ENCODE results near the gene WDTC1.

Gene WDTC1

GRCh38 chr1:27314737-27315136, 80.3 kb downstream of the WDTC1 start:
- no peaks in the 10 kb centered on the region for H3K79me2 ChIP-seq
- no peaks in the 10 kb centered on the region for H3K9me3 ChIP-seq (ENCODE audit: control insufficient read depth, low read length)
- H2AFZ ChIP-seq = no peak overlapping the region
- H3K9ac ChIP-seq = no peak overlapping the region
- no peak overlapping the region for H3K27ac ChIP-seq
- no peaks in the 10 kb centered on the region for H3K36me3 ChIP-seq (ENCODE audit: control insufficient read depth, insufficient read depth, low read length)
- no peak overlapping the region for H3K4me3 ChIP-seq (ENCODE audit: low read depth, low read length)
- H3K4me1 ChIP-seq = no peaks in the 10 kb centered on the region
- TF ChIP-seq CTCF (IDR thresholded peaks at IDR 0.05) = no peak
- H3K27me3 ChIP-seq (ENCODE audit: control insufficient read depth, insufficient read depth, low read length) = no peaks in the 10 kb centered on the region
- no peak overlapping the region for H3K4me2 ChIP-seq (ENCODE audit: low read length)

DNA sequence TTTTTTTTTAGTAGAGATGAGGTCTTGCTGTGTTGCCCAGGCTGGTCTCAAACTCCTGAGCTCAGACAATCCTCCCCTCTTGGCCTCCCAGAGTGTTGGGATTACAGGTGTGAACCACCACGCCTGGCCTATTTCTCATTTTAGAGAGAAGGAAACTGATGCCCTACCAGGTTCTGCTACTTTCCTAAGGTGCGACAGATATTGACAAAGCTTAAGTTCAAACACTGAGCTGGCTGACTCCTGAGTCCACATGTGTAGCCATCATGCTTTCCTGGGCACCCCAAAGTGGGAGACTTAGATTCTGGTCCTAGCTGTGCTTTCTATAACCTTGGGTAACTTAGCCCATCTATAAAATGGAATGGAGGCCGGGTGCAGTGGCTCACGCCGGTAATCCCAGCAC, 82.4 kb downstream of the WDTC1 start:
- H3K4me3 ChIP-seq (ENCODE audit: low read depth, low read length) = no peak overlapping the region
- no peak for TF ChIP-seq CTCF (IDR thresholded peaks at IDR 0.05)
- no peaks in the 10 kb centered on the region for H3K27me3 ChIP-seq (ENCODE audit: control insufficient read depth, insufficient read depth, low read length)
- H3K9ac ChIP-seq = no peak overlapping the region
- H3K4me2 ChIP-seq (ENCODE audit: low read length) = no peak overlapping the region
- no peaks in the 10 kb centered on the region for H3K79me2 ChIP-seq
- no peak overlapping the region for H3K27ac ChIP-seq
- H3K4me1 ChIP-seq = no peaks in the 10 kb centered on the region
- no peak overlapping the region for H2AFZ ChIP-seq
- no peaks in the 10 kb centered on the region for H3K36me3 ChIP-seq (ENCODE audit: control insufficient read depth, insufficient read depth, low read length)
- H3K9me3 ChIP-seq (ENCODE audit: control insufficient read depth, low read length) = no peaks in the 10 kb centered on the region

GRCh38 chr1:27318136-27318535, 83.7 kb downstream of the WDTC1 start:
- TF ChIP-seq CTCF (IDR thresholded peaks at IDR 0.05) = no peak
- H3K79me2 ChIP-seq = no peaks in the 10 kb centered on the region
- no peak overlapping the region for H3K4me3 ChIP-seq (ENCODE audit: low read depth, low read length)
- no peaks in the 10 kb centered on the region for H3K27me3 ChIP-seq (ENCODE audit: control insufficient read depth, insufficient read depth, low read length)
- H3K4me1 ChIP-seq = no peaks in the 10 kb centered on the region
- H3K36me3 ChIP-seq (ENCODE audit: control insufficient read depth, insufficient read depth, low read length) = no peaks in the 10 kb centered on the region
- H2AFZ ChIP-seq = no peak overlapping the region
- no peak overlapping the region for H3K9ac ChIP-seq
- no peak overlapping the region for H3K27ac ChIP-seq
- no peaks in the 10 kb centered on the region for H3K9me3 ChIP-seq (ENCODE audit: control insufficient read depth, low read length)
- no peak overlapping the region for H3K4me2 ChIP-seq (ENCODE audit: low read length)

GRCh38 chr1:27318596-27318995, 84.2 kb downstream of the WDTC1 start:
- H3K27ac ChIP-seq = no peak overlapping the region
- H3K9me3 ChIP-seq (ENCODE audit: control insufficient read depth, low read length) = no peaks in the 10 kb centered on the region

More at GRCh38 chr1:27318596-27318995, 84.2 kb downstream of the WDTC1 start:
- no peak for TF ChIP-seq CTCF (IDR thresholded peaks at IDR 0.05)
- Histone ChIP-seq H3K4me3 (ENCODE audit: low read depth, low read length) (no peak overlapping the region), H3K27me3 (ENCODE audit: control insufficient read depth, insufficient read depth, low read length) (no peaks in the 10 kb centered on the region), H3K4me1 (no peaks in the 10 kb centered on the region), H3K79me2 (no peaks in the 10 kb centered on the region), H3K9ac (no peak overlapping the region), H2AFZ (no peak overlapping the region), H3K36me3 (ENCODE audit: control insufficient read depth, insufficient read depth, low read length) (no peaks in the 10 kb centered on the region), H3K4me2 (ENCODE audit: low read length) (no peak overlapping the region)

Measured in parathyroid adenoma (tissue), 2 donors.